SJSA1 (cell line): ENCODE data around the gene PHLDB1. TPM values are rescaled to one million over a fixed set of nuclear protein-coding genes. Genes with fewer than 3 reads are reported as not detected.

Source experiments
- DNase-seq, 2 experiments: peaks; one replicate each; pipeline ENCODE4 v3.0.0-alpha.2; 2015 to 2020; ENCODE audit warnings: low spot score in 2 of 2, low read depth in 1 of 2
- H3K27ac ChIP-seq: fragments of 250-450 bp; sonication (Bioruptor Pico); 2 replicates; pipeline ENCODE4 v1.5.1; 2020; ENCODE audit warnings: mild to moderate bottlenecking, moderate library complexity
- H3K27me3 ChIP-seq: fragments of 250-450 bp; sonication (Bioruptor Pico); replicated peaks from 2 replicates; pipeline ENCODE4 v1.5.1; 2020; ENCODE audit warnings: mild to moderate bottlenecking, moderate library complexity
- H3K36me3 ChIP-seq: fragments of 250-450 bp; sonication (Bioruptor Pico); 2 replicates; pipeline ENCODE4 v1.5.1; 2020; ENCODE audit warnings: mild to moderate bottlenecking
- H3K4me1 ChIP-seq: fragments of 250-450 bp; sonication (Bioruptor Pico); replicated peaks from 2 replicates; pipeline ENCODE4 v1.6.1; 2021; ENCODE audit warnings: mild to moderate bottlenecking
- H3K4me3 ChIP-seq: fragments of 250-450 bp; sonication (Bioruptor Pico); 2 replicates; pipeline ENCODE4 v1.5.1; 2020; ENCODE audit warnings: mild to moderate bottlenecking
- H3K9me3 ChIP-seq: fragments of 250-450 bp; sonication (Bioruptor Pico); replicated peaks from 2 replicates; pipeline ENCODE4 v1.5.1; 2020; ENCODE audit warnings: mild to moderate bottlenecking
- total RNA-seq: library from RNA; depleted of rRNA; stranded (reverse); fragments of >200 nt; shearing (Covaris generic); gene quantifications from 2 replicates; pipeline ENCODE4 v1.2.3, GENCODE V29; 2014

PHLDB1 gene
- total RNA-seq, 1 experiment from 2014 or later, result 38.9 TPM

- Histone ChIP-seq H3K4me3 (peak overlapping the region; percentile 60), H3K36me3 (peaks cover 35% of the 10 kb centered on the region), H3K27me3 (no peaks in the 10 kb centered on the region), H3K9me3 (no peaks in the 10 kb centered on the region), H3K4me1 (peaks cover 55% of the 10 kb centered on the region), H3K27ac (peak overlapping the region; percentile 78)
- DNase-seq, result peak; percentile 94 to 95
These were observed 15.2 kb downstream of the PHLDB1 start for GRCh38 chr11:118622376-118623268.

GRCh38 chr11:118623269-118623655, 15.8 kb downstream of the PHLDB1 start:
- no peaks in the 10 kb centered on the region for H3K9me3 ChIP-seq
- peak overlapping the region; percentile 78 for H3K27ac ChIP-seq
- DNase-seq, result peak in 1 of 2 experiments; percentile 34
- H3K4me1 ChIP-seq, result peaks cover 49% of the 10 kb centered on the region
- peaks cover 38% of the 10 kb centered on the region for H3K36me3 ChIP-seq
- no peaks in the 10 kb centered on the region for H3K27me3 ChIP-seq
- H3K4me3 ChIP-seq, result peak overlapping the region; percentile 19

DNA sequence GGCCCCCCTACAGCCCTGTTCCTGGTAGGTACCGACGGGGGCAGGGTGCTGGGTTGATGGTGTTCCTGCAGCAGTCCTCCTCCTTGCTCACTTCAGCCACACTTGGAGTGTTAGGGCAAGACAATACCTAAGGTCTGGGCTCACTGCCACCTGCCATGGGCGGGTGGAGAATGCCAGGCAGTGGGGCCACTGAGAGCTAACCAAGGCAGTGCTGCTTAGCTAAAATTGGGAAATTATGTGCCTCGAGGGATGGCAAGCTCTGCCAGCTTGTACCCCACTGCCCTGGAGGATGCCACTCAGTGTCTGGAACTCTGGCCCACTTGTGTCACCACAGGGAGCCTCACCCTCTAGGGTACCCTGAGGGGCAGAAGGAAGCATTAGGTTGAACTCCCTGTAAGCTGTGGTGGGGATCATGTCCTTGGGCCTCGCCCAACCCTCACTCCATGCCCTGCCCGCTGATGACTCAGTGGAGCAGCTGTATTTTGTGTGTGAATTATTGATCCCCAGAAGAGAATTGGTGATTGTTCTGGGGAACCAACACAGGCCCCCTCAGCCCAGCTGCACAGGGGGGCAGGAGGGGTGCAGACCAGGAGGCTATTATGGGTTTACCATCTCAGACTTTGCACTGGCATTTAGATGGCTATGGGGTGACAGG, 17.7 kb downstream of the PHLDB1 start:
- Histone ChIP-seq H3K4me1 (peaks cover 30% of the 10 kb centered on the region), H3K27ac (no peak overlapping the region), H3K36me3 (peaks cover 54% of the 10 kb centered on the region), H3K4me3 (no peak overlapping the region), H3K27me3 (no peaks in the 10 kb centered on the region), H3K9me3 (no peaks in the 10 kb centered on the region)
- no peak for DNase-seq

GRCh38 chr11:118625976-118626375, 18.6 kb downstream of the PHLDB1 start:
- no peaks in the 10 kb centered on the region for H3K27me3 ChIP-seq
- H3K4me1 ChIP-seq, result peaks cover 22% of the 10 kb centered on the region
- peaks cover 59% of the 10 kb centered on the region for H3K36me3 ChIP-seq
- H3K9me3 ChIP-seq, result no peaks in the 10 kb centered on the region
- no peak overlapping the region for H3K4me3 ChIP-seq
- no peak for DNase-seq
- H3K27ac ChIP-seq, result no peak overlapping the region

DNA sequence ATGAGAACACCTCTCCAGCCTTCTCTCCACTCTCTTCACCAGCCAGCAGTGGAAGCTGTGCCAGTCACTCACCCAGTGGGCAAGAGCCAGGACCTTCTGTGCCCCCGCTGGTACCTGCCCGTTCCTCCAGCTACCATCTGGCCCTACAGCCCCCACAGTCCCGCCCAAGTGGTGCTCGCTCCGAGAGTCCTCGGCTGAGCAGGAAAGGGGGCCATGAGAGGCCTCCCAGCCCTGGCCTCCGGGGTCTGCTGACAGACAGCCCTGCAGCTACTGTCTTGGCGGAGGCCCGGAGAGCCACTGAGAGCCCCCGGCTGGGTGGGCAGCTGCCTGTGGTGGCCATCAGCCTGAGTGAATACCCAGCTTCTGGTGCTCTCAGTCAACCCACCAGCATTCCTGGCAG, 20.2 kb downstream of the PHLDB1 start:
- Histone ChIP-seq H3K27ac (no peak overlapping the region), H3K36me3 (peaks cover 70% of the 10 kb centered on the region), H3K27me3 (no peaks in the 10 kb centered on the region), H3K4me1 (peaks cover 13% of the 10 kb centered on the region), H3K4me3 (no peak overlapping the region), H3K9me3 (no peaks in the 10 kb centered on the region)
- DNase-seq, result no peak

GRCh38 chr11:118628031-118628430, 20.6 kb downstream of the PHLDB1 start:
- no peaks in the 10 kb centered on the region for H3K27me3 ChIP-seq
- H3K4me1 ChIP-seq, result peaks cover 9% of the 10 kb centered on the region
- no peak for DNase-seq
- no peaks in the 10 kb centered on the region for H3K9me3 ChIP-seq
- H3K36me3 ChIP-seq, result peaks cover 71% of the 10 kb centered on the region
- H3K27ac ChIP-seq, result no peak overlapping the region
- no peak overlapping the region for H3K4me3 ChIP-seq

DNA sequence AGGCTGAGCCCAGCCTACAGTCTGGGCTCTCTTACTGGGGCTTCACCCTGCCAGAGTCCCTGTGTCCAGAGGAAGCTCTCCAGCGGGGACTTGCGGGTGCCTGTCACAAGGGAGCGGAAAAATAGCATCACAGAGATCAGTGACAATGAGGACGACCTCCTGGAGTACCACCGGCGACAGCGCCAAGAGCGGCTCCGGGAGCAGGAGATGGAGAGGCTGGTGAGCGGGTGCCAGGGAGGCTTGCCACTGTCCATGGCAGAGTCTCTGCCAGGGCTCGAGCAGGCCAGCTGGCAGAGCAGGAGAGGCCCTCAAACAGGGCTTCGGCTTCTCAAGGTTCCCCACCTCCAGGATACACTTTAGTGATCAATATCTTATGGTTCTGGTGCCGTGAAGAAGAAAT, 21.0 kb downstream of the PHLDB1 start:
- DNase-seq, result no peak
- Histone ChIP-seq H3K9me3 (no peaks in the 10 kb centered on the region), H3K4me3 (no peak overlapping the region), H3K4me1 (peaks cover 5% of the 10 kb centered on the region), H3K36me3 (peaks cover 72% of the 10 kb centered on the region), H3K27ac (no peak overlapping the region), H3K27me3 (no peaks in the 10 kb centered on the region)

DNA sequence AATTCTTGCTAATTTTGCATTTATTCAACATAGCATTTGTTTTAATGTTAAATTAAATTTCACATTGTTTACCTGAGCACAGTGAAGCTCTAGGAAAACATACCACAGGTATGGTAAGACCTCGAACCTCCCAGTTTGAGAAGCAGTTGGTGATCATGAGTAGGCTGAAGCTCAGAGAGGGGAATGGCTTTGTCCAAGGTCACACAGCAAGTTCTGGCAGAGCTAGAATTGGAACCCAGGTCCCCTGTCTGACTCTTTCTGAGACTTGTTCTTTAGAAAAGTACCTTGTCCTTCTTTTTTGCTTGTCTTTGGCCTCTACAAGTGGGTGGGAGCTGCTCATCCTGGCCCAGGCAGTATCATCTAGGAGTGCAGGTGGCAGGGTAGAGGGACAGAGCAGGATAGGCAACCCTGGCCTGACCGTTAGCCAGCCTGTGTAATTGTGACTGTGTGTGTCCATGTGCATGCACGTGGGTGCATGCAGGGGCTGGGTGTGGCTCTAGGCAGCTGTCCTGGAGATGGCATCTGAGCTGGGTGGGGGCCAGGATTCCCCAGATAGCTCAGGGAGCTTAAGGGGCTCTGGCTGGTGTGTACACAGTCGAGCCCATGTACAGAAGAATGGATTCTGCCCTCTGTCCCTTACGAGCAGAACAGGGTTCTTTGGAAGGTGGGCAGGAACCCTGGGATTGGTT, 21.6 kb downstream of the PHLDB1 start:
- H3K9me3 ChIP-seq, result no peaks in the 10 kb centered on the region
- no peak overlapping the region for H3K27ac ChIP-seq

GRCh38 chr11:118629761-118630661, 22.6 kb downstream of the PHLDB1 start:
- Histone ChIP-seq H3K4me1 (no peaks in the 10 kb centered on the region), H3K27me3 (no peaks in the 10 kb centered on the region), H3K36me3 (peaks cover 66% of the 10 kb centered on the region), H3K9me3 (no peaks in the 10 kb centered on the region), H3K4me3 (no peak overlapping the region), H3K27ac (no peak overlapping the region)
- no peak for DNase-seq

More for the DNA sequence above, 21.6 kb downstream of the PHLDB1 start:
- Histone ChIP-seq H3K27me3 (no peaks in the 10 kb centered on the region), H3K4me3 (no peak overlapping the region), H3K4me1 (no peaks in the 10 kb centered on the region; the same call in 1 of the 2 replicates), H3K36me3 (peaks cover 71% of the 10 kb centered on the region)
- DNase-seq, result no peak

DNA sequence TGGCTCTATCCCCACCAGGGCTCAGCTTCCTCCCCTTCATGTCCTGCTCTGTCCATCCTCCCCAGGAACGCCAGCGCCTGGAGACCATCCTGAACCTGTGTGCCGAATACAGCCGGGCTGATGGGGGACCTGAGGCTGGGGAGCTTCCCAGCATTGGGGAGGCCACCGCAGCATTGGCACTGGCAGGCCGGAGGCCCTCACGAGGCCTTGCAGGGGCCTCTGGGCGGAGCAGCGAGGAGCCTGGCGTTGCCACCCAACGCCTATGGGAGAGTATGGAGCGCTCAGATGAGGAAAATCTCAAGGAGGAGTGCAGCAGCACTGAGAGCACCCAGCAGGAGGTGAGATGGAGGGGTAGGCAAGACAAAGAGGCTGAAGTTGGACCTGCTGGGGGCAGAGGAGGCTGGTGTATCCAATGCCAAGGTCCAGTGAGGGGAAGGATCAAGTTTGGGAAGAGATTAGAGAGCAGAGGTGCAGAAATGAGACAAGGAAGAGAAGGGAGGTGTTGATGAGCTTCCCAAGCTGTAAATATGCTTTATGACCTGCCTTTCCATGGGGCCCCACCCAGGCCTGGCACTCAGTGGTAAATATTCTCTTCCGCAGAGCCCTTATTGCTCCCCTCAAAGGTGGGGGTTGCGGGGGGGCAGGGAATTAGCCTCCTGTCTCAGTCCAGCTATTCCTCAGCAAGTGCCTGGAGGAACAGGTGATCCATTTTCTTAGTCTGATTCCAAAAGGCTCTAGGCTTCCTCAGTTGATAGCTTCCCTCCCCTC, 23.9 kb downstream of the PHLDB1 start:
- H3K36me3 ChIP-seq, result peaks cover 68% of the 10 kb centered on the region
- no peak for DNase-seq
- no peaks in the 10 kb centered on the region for H3K27me3 ChIP-seq
- H3K27ac ChIP-seq, result no peak overlapping the region
- H3K4me1 ChIP-seq, result no peaks in the 10 kb centered on the region
- H3K9me3 ChIP-seq, result no peaks in the 10 kb centered on the region
- H3K4me3 ChIP-seq, result no peak overlapping the region

GRCh38 chr11:118632577-118633318, 25.3 kb downstream of the PHLDB1 start:
- Histone ChIP-seq H3K27me3 (no peaks in the 10 kb centered on the region), H3K4me1 (no peaks in the 10 kb centered on the region), H3K4me3 (no peak overlapping the region), H3K27ac (no peak overlapping the region), H3K36me3 (peaks cover 67% of the 10 kb centered on the region), H3K9me3 (no peaks in the 10 kb centered on the region)
- no peak for DNase-seq

DNA sequence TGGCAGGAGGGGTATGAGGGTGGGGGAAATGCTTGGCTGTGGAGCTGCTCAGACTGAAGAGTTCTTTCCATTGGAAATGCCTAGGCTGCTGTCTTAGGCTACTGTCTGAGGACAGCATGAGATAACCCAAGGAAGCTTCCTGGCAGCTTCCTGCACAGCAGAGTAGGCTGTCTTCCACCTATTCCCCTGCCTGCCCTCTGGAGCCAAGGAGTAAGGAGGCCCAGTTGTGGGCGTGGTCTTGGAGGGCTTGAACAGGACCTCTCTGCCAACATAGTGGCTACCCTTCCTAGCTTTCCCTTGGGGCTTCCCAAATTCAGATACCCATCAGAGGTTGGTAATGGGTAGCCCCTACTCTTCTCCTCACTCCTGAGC, 25.9 kb downstream of the PHLDB1 start:
- Histone ChIP-seq H3K36me3 (peaks cover 64% of the 10 kb centered on the region), H3K4me3 (no peak overlapping the region), H3K9me3 (no peaks in the 10 kb centered on the region), H3K27ac (no peak overlapping the region), H3K27me3 (no peaks in the 10 kb centered on the region), H3K4me1 (no peaks in the 10 kb centered on the region)
- no peak for DNase-seq
